ENCODE measurements around the gene SNTB2. TPM values are rescaled to one million over a fixed set of nuclear protein-coding genes. Genes with fewer than 3 reads are reported as not detected.
A peak's percentile ranks its signal among the peaks of the same experiment; 100 is the strongest.

The SNTB2 gene
- total and polyA plus RNA-seq, 9 of the 15 experiments (the other 6 are each of a cell fraction or from before 2014, with no cell fraction given) = 1.2 to 13.7 (median 5.7) TPM

GRCh38 chr16:69329369-69330285 lies 142.7 kb downstream of the SNTB2 start (continued):
- TF ChIP-seq ZBTB8A (IDR thresholded peaks at IDR 0.05; ENCODE audit: partially characterized antibody) (no peak), CCAR2 (IDR thresholded peaks at IDR 0.05; ENCODE audit: low read depth, low read length) (no peak), ZNF398 (CRISPR knock-in tag; IDR thresholded peaks at IDR 0.05) (no peak), SAP30 (IDR thresholded peaks at IDR 0.05; ENCODE audit: borderline replicate concordance, insufficient read depth, low read depth, low read length, poor library complexity, severe bottlenecking) (no peak), NR2F6 (CRISPR knock-in tag; IDR thresholded peaks at IDR 0.05) (no peak), MLX (CRISPR knock-in tag; conservative IDR thresholded peaks at IDR 0.05) (0 out of 4 replicates have a peak, but pooled peaks of 1 of the 2 experiments have one; percentile 55), ZBTB5 (IDR thresholded peaks at IDR 0.05) (no peak), HMGXB4 (CRISPR knock-in tag; IDR thresholded peaks at IDR 0.05) (peak; percentile 20; the same call in 1 of the 2 replicates), ZNF354B (CRISPR knock-in tag; IDR thresholded peaks at IDR 0.05) (no peak), ZNF175 (CRISPR knock-in tag; IDR thresholded peaks at IDR 0.05; ENCODE audit: low read depth) (no peak), XRCC5 (IDR thresholded peaks at IDR 0.05; ENCODE audit: low read depth, low read length) (no peak), KLF1 (tag; IDR thresholded peaks at IDR 0.05) (no peak), SOX6 (IDR thresholded peaks at IDR 0.05) (no peak), HDAC6 (IDR thresholded peaks at IDR 0.05; ENCODE audit: low read depth, low read length) (no peak), ZNF280A (IDR thresholded peaks at IDR 0.05; ENCODE audit: low read depth, partially characterized antibody) (no peak), RBM34 (IDR thresholded peaks at IDR 0.05; ENCODE audit: borderline replicate concordance, insufficient read depth, low read length) (no peak), ZNF282 (CRISPR knock-in tag; IDR thresholded peaks at IDR 0.05) (no peak), RNF2 (IDR thresholded peaks at IDR 0.05) (no peak), CAMTA2 (CRISPR knock-in tag; conservative IDR thresholded peaks at IDR 0.05) (no peak), TBP (optimal IDR thresholded peaks at IDR 0.05; ENCODE audit: low read depth, low read length) (no peak)

Measured in K562 (cell line).